ENCODE data around the gene NPPC. TPM values are rescaled to one million over a fixed set of nuclear protein-coding genes. Genes with fewer than 3 reads are reported as not detected.

NPPC gene
- total RNA-seq, 1 experiment from 2014 or later, result not detected

- Mint-ChIP-seq H3K27me3 (ENCODE audit: unreplicated experiment) (peaks cover 97% of the 10 kb centered on the region), H3K9me3 (ENCODE audit: low read depth, unreplicated experiment) (no peaks in the 10 kb centered on the region), H3K27ac (ENCODE audit: unreplicated experiment) (no peak overlapping the region), H3K4me3 (ENCODE audit: low read depth, unreplicated experiment) (no peak overlapping the region), H3K4me1 (ENCODE audit: low read depth, unreplicated experiment) (peaks cover under 1% of the 10 kb centered on the region), H3K36me3 (ENCODE audit: insufficient read depth, unreplicated experiment) (peaks cover 7% of the 10 kb centered on the region)
- TF ChIP-seq CTCF (IDR thresholded peaks at IDR 0.05; ENCODE audit: unreplicated experiment), result no peak
- intact Hi-C loops (cut with micrococcal nuclease; ENCODE audit: unreplicated experiment), result no loop called here
- peak; percentile 34 for DNase-seq
- no TSS peak for BruUV-seq (replicated peaks)
- CTCF ChIA-PET, result no interaction called here
Measured at GRCh38 chr2:231929961-231930592, 3.9 kb upstream of the NPPC start.

DNA sequence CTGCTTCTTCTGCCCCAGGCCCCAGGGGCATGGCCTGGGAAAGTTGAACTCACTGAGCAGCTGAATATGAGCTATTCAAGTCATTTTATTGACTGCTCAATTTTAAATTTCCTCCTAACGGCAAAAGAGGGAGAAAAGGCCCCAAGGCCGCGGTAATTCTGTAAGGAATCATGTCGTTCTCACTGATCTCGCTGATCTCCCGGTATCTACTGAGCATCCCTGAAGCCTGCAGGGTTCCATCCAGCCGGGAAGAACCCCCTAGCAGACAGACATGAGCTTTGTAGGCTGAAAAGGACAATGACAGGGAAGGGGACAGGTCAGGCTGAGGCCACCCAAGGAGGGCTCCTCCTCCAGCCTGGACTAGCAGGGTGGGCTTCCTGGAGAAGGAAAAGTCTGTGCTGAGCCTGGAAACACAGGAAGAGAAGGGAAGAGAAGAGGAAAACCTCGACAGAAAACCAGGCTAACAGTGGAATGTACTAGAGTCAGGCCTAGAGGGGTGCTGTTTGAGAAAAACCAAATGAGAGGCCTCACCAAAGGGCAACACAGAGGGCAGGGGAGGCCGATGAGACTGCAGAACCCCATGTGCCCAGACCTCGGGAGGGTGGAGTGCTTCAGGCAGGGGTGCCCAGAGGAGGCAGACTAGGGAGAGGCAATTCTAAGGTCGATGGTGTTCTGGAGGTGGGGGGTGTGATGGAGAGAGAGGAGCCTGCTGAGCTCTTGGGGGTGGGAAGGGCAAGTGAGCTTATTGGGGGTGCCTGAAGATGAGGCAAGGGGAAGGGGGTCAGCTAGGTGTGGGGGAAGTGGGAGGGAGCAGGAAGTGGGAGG is 2.9 kb upstream of the NPPC start:
- no peak overlapping the region for H3K27ac Mint-ChIP-seq (ENCODE audit: unreplicated experiment)
- H3K36me3 Mint-ChIP-seq (ENCODE audit: insufficient read depth, unreplicated experiment), result peaks cover 7% of the 10 kb centered on the region
- DNase-seq, result no peak
- TF ChIP-seq CTCF (IDR thresholded peaks at IDR 0.05; ENCODE audit: unreplicated experiment), result peak; percentile 7
- no peaks in the 10 kb centered on the region for H3K9me3 Mint-ChIP-seq (ENCODE audit: low read depth, unreplicated experiment)
- H3K27me3 Mint-ChIP-seq (ENCODE audit: unreplicated experiment), result peaks cover 97% of the 10 kb centered on the region
- no peak overlapping the region for H3K4me3 Mint-ChIP-seq (ENCODE audit: low read depth, unreplicated experiment)
- CTCF ChIA-PET, result interaction anchor here (0.6 to 1.1 kb wide), 2 partner anchors 66 to 318 kb away, joined by 3 to 4 read pairs; no protein-coding TSS in a partner anchor
- H3K4me1 Mint-ChIP-seq (ENCODE audit: low read depth, unreplicated experiment), result peaks cover 10% of the 10 kb centered on the region
- BruUV-seq (replicated peaks), result no TSS peak
- intact Hi-C loops (cut with micrococcal nuclease; ENCODE audit: unreplicated experiment), result no loop called here

- peak; percentile 23 for DNase-seq
- CTCF ChIA-PET, result interaction anchor here (1.1 kb wide), 1 partner anchor 318 kb away, joined by 3 read pairs; no protein-coding TSS in a partner anchor
- Mint-ChIP-seq H3K36me3 (ENCODE audit: insufficient read depth, unreplicated experiment) (peaks cover 7% of the 10 kb centered on the region), H3K4me1 (ENCODE audit: low read depth, unreplicated experiment) (peaks cover 12% of the 10 kb centered on the region), H3K27me3 (ENCODE audit: unreplicated experiment) (peaks cover 97% of the 10 kb centered on the region), H3K27ac (ENCODE audit: unreplicated experiment) (no peak overlapping the region), H3K9me3 (ENCODE audit: low read depth, unreplicated experiment) (no peaks in the 10 kb centered on the region), H3K4me3 (ENCODE audit: low read depth, unreplicated experiment) (no peak overlapping the region)
- intact Hi-C loops (cut with micrococcal nuclease; ENCODE audit: unreplicated experiment), result no loop called here
- TF ChIP-seq CTCF (IDR thresholded peaks at IDR 0.05; ENCODE audit: unreplicated experiment), result no peak
- no TSS peak for BruUV-seq (replicated peaks)
Measured at GRCh38 chr2:231928481-231928880, 2.3 kb upstream of the NPPC start.

GRCh38 chr2:231927566-231927890 is 1.3 kb upstream of the NPPC start:
- no peak overlapping the region for H3K27ac Mint-ChIP-seq (ENCODE audit: unreplicated experiment)
- peaks cover 7% of the 10 kb centered on the region for H3K36me3 Mint-ChIP-seq (ENCODE audit: insufficient read depth, unreplicated experiment)
- no peak for TF ChIP-seq CTCF (IDR thresholded peaks at IDR 0.05; ENCODE audit: unreplicated experiment)
- CTCF ChIA-PET, result no interaction called here
- H3K9me3 Mint-ChIP-seq (ENCODE audit: low read depth, unreplicated experiment), result no peaks in the 10 kb centered on the region
- H3K4me1 Mint-ChIP-seq (ENCODE audit: low read depth, unreplicated experiment), result peaks cover 12% of the 10 kb centered on the region
- intact Hi-C loops (cut with micrococcal nuclease; ENCODE audit: unreplicated experiment), result no loop called here
- H3K4me3 Mint-ChIP-seq (ENCODE audit: low read depth, unreplicated experiment), result no peak overlapping the region
- DNase-seq, result no peak
- peaks cover 97% of the 10 kb centered on the region for H3K27me3 Mint-ChIP-seq (ENCODE audit: unreplicated experiment)
- BruUV-seq (replicated peaks), result no TSS peak

Measured in Calu3 (cell line).